AG08395 (cell line): ENCODE measurements around the gene NFE2L3.
"Not testable (repeated sequence)": the region's sequence is repeated elsewhere in the genome, so short reads cannot be mapped to it uniquely, and the experiment has no call there.

ENCODE experiments used
- DNase-seq: peaks from one replicate; pipeline ENCODE4 v3.0.0; 2012; ENCODE audit warnings: mixed read lengths, low spot score

NFE2L3 gene

DNA sequence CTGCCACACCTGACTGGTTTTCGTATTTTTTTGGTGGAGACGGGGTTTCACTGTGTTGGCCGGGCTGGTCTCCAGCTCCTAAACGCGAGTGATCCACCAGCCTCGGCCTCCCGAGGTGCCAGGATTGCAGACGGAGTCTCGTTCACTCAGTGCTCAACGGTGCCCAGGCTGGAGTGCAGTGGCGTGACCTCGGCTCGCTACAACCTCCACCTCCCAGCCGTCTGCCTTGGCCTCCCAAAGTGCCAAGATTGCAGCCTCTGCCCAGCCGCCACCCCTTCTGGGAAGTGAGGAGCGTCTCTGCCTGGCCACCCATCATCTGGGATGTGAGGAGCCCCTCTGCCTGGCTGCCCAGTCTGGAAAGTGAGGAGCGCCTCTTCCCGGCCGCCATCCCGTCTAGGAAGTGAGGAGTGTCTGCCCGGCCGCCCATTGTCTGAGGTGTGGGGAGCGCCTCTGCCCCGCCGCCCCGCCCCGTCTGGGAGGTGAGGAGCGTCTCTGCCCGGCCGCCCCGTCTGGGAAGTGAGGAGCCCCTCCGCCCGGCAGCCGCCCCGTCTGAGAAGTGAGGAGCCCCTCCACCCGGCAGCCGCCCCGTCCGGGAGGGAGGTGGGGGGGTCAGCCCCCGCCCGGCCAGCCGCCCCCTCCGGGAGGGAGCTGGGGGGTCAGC lies 4.2 kb upstream of the NFE2L3 start:
- not testable (repeated sequence) for DNase-seq

DNA sequence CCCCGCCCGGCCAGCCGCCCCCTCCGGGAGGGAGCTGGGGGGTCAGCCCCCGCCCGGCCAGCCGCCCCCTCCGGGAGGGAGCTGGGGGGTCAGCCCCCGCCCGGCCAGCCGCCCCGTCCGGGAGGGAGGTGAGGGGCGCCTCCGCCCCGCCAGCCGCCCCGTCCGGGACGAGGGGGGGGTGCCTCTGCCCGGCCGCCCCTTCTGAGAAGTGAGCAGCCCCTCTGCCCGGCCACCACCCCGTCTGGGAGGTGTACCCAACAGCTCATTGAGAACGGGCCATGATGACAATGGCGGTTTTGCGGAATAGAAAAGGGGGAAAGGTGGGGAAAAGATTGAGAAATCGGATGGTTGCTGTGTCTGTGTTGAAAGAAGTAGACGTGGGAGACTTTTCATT lies 3.7 kb upstream of the NFE2L3 start:
- DNase-seq = not testable (repeated sequence)

DNA sequence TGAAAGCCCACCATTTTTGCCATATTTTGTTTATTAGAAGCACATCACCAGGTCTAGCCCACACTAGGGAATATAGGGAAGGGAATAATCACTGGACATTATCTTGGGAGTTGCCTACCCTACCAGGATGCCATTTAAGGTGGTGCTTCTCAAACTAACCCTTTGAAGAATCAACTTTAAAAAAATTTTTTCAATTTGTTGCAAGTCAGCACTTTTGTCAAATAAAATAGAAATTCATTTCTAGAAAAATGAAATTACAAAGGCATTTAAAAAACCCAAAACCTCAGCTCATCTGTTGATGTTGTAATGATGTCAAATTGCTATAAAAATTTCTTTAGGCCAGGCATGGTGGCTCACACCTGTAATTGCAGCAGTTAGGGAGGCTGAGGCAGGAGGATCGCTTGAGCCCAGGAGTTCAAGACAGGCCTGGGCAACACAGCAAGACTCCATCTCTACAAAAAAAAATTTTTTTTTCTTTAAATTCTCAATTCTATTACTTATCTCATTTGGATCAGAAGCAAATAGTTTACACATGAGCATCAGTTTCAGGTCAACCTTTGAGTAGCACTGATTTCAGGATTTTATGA lies 2.5 kb upstream of the NFE2L3 start:
- no peak for DNase-seq

DNA sequence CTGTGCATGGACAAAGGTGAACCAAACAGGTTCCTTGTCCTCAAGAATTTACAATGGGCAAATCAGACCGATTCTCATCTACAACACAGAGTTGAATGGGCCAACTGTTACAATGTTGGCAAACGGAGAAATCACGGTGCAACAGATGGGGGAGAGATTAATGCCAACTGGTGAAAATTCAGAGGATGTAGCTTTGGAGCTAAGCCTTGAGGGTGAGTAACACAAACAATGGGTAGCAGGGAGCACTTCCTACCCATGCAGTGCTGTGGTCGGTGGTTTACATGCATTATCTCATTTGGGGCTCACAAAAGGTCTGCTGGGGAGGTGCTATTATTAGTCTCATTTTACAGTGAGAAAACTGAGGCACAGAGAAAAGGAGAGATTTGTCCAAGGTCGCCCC lies 902 bp upstream of the NFE2L3 start:
- no peak for DNase-seq

DNA sequence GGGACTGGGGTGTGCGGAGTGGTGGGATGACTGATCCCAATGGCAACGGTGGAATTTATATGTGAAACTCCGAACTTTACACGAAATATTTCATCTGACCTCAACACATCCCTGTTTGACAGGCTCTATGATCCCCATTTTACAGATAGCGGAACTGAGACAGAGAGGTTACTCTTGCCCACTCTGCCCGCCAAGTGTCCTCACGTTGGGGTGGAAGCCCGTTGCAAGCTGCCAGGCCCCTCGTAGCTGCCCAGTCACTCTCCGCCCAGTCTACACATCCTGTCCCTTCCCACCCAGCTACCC lies 397 bp upstream of the NFE2L3 start:
- DNase-seq = no peak

DNA sequence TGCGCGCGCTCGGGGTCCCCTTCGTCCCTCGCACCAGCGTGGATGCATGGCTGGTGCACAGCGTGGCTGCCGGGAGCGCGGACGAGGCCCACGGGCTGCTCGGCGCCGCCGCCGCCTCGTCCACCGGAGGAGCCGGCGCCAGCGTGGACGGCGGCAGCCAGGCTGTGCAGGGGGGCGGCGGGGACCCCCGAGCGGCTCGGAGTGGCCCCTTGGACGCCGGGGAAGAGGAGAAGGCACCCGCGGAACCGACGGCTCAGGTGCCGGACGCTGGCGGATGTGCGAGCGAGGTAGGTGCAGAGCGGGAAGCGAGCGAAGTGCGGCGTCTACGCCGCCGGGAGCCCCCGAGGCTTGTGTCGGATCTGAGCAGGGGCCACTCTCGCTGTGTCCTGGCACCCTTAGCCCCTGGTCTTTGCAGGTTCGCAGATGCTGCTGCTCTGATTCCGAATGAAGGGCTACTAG lies 813 bp downstream of the NFE2L3 start:
- DNase-seq = not testable (repeated sequence)

DNA sequence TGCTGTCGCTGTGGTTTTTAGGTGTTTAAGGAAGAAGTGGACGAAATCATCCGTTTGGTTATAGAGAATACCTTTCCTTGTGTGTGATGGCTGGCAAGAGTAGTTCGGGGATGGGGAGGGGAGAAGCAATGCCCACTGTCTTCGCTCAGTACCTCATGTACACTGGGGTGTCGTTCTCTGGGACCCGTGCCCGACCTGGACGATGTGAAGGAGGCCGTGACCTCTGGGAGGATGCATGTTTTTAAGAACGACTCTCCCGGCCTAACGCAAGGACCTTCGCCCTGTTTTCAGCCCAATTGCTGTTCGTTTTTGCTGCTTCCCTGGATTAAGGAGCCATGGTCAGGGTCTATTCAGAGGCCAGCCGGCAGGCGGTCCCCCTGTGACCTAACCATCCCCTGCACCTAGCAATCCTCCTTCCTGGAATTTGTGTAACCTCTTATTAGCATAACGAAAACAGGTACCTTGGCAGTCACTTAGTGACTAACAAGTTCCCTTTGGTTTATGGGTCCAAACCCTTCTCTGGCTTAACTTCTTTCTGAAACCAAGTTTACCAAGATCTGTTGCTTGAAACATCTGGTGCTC lies 1.3 kb downstream of the NFE2L3 start:
- DNase-seq = no peak

DNA sequence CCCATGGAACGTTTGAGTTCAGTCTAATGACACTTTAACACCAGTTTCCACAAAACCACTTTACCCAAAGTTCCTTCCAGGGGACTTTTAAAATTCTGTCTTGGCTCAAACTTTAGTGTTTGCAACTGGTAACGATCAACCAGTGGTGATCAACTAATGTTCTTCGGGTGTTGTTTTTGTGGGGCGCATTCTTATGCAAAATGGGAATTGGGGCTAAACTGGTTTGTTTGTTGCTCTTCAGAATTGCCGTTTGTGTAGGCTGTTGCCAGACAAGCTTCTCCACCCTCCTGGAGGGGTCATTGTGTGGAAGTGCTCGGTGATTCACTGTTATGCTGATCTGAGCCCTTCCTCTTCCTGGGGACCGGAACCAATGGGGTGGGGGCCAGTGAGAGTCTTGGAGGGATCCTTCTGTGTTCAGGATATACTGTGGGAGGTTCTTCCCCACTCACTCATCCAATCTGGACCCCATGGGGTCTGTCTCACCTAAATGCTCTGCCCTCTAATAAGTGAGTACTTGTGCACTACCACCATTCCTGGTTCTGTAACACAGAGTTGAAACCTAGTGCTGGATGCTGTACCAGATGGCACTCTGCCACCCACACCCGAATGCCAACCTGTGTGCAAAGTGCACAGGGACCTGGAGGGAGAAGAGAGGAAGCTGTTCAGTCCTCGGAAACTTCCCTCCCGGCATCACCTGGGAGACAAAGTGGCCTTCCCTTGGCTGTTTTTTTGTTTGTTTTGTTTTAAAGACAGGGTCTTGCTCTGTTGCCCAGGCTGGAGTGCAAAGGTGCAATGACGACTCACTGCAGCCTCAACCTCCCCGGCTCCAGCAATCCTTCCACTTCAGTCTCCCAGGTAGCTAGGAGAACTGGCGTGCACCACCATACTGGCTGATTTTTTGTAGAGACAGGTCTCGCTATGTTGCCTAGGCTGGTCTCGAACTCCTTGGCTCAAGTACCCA lies 2.1 kb downstream of the NFE2L3 start:
- DNase-seq = no peak

DNA sequence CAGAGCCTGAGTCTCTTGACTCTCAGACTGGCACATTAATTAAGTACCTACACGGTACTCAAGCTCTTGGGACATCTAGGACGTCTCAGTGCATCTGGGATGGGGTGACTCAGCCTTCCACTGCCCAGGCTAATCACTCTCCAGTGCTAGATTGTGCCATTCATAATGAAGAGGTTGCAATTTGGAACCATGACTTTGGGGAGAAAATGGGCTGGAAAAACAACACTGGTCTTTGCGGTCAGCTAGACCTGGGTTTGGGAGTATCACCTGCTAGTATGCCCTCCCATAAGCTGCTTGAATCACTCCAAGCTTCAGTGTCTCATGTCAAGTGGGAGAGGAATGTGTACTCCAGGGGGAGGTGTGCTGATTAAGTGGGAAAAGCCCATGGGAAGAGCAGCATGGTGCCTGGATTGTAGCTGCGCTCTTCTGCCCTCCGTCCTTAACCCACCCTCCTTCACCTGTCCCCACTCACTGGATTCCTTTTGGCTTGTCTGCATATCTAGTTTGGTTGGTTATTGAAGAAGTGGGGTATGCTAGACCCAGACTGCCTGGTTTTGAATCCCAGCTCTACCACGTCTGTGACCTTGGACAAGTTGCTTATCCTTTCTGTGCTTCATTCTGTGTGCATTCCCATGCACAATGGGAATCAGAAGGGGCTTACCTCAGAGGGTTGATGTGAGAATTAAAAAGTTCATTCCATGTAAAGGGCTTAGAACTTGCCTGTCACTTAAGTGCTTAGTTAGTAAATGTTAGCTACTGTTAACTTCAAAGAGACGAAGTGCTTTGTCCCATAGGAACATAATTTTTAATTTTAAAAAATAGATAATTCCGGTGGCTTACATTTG lies 3.8 kb downstream of the NFE2L3 start:
- peak; percentile 21 for DNase-seq

DNA sequence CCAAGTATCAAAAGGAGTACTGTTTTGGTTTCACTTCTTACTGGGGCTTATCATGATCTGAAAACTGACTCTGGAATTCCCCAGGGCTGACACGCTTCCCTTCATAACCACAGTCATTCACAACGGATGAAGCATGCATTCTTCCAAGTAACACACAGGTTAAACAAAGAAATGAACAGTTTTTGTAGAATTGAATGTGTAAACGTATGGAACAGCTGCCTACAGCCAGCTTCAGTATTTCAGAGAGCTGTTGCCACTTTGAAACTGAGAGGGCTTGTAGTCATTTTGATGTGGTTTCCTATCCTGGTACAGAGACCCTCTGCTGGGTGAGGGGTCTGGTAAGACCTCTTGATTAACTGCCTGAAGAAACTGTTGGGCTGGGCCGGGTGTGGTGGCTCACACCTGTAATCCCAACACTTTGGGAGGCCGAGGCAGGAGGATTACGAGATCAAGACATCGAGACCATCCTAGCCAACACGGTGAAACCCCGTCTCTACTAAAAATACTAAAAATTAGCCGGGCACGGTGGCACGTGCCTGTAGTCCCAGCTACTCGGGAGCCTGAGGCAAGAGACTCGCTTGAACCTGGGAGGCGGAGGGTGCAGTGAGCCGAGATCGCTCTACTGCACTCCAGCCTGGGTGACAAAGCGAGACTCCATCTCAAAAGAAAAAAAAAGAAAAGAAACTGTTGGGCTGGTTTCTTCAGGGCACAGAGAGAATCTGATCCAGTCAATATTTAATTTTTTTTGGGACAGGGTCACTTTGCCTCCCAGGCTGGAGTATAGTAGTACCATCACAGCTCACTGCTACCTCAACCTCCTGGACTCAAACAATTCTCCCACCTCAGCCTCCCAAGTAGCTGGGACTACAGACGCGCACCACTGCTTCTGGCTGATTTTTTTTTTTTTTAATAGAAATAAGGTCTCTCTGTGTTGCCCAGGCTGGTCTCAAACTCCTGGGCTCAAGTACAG lies 4.7 kb downstream of the NFE2L3 start:
- DNase-seq = peak; percentile 79

DNA sequence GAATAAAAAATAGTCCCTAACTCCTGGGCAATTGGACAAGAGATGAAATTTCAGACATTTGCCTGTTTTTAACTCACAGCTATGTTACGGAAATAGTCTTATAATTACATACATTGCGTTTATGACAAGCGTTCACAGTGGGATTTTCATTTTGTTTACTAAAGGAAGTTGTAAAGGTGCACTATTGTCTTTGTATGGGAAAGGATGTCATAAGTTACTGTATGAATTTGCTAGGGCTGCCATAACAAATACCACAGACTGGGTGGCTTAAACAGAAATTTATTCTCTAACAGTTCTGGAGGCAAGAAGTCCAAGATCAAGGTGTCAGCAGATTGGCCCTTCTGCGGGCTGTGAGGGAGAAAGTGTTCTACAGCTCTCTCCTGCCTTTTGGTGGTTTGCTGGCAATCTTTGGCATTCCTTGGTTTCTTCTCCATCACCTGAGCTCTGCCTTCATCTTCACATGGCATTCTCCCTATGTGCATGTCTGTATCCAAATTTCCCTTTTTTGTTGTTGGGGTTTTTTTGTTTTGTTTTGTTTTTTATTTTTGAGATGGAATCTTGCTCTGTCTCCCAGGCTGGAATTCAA lies 5.6 kb downstream of the NFE2L3 start:
- DNase-seq = no peak

DNA sequence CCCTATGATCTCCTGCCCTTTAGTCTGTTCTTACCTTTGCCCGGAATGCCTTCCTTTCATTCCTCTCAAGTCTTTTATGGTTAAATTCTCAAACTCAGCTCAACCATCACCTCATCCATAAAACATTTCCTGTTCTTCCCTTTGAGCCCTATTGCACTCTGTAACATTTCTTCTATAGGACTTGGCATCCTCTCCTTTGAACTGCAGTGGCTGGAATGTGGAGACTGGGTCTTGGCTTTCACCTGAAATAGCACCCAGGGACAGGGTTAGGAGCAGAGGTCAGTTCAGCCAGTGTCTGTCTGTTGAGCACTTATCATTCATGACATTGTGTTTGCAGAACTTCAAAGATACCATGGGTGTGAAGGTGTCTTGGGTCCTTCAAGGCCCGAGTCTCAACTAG lies 7.2 kb downstream of the NFE2L3 start:
- no peak for DNase-seq

DNA sequence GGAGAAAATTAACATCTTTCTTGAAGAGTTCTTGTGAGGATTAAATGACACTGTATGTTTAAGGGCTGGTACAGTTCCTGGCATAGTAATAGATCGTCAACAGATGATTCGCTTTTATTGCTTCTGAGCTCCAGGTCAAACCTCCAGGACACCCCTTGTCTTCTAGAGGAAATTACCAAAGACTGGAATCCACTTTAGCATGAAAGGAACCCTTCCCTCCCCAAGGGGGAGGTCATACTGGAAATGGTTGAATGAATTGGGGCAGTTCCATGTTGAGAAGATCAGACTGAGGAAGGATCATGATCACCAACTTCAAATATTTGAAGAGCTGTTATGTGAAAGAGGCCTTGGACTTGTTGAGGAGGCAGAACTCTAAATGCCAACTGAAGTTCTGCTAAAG lies 8.9 kb downstream of the NFE2L3 start:
- no peak for DNase-seq

DNA sequence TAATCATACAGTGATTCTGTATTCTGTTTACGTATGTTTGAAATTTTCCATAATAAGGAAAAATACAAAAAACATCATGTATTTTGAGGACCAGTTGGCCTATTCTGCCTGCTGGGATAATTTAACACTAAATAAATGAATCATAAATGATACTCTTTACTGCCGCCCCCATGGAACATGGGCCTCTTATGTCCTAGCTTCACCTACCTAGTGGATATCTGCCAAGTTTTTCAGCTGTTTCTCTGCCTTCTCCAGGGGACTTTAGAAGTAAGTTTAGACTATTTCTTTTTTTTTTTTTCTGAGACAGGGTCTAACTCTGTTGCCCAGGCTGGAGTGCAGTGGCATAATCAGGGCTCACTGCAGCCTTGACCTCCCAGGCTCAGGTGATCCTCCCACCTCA lies 10.4 kb downstream of the NFE2L3 start:
- no peak for DNase-seq

DNA sequence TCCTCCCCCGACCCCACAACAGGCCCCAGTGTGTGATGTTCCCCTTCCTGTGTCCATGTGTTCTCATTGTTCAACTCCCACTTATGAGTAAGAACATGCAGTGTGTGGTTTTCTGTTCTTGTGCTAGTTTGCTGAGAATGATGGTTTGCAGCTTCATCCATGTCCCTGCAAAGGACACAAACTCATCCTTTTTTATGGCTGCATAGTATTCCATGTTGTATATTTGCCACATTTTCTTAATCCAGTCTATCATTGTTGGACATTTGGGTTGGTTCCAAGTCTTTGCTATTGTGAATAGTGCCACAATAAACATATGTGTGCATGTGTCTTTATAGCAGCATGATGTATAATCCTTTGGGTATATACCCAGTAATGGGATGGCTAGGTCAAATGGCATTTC lies 11.8 kb downstream of the NFE2L3 start:
- DNase-seq = not testable (repeated sequence)

DNA sequence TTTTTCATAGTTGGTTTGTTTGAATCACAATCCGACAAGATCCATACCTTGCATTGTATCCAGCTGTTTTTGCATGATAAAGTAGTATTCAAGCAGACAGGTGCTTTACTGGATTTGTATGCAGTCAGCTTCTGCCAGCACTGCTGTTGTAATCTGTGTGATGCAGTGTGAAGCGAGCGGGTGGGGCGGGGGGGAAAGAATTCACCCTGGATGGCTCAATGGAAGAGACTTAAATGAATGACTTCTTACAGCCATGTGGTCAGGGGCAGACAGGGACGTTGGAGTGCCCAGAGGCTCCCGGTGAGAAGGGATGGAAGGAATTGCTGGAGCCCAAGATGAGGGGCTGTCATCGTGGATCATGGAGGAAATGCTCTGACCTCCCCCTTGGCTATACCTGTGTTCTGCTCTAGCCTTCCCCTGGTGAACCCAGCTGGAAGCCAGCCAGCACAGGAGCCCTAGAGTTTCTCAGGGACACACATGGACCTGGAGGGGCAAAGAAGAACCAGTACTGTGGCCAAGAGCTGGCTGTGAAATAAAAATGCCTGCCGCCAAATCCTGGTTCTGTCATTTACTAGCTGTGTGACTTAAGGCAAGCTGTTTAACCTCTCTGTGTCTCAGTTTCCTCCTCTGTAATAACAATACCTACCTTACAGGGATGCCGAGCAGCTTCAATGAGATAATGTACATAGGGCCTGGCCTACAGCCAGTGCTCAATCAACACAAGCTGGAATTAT lies 14.1 kb downstream of the NFE2L3 start:
- DNase-seq = no peak

DNA sequence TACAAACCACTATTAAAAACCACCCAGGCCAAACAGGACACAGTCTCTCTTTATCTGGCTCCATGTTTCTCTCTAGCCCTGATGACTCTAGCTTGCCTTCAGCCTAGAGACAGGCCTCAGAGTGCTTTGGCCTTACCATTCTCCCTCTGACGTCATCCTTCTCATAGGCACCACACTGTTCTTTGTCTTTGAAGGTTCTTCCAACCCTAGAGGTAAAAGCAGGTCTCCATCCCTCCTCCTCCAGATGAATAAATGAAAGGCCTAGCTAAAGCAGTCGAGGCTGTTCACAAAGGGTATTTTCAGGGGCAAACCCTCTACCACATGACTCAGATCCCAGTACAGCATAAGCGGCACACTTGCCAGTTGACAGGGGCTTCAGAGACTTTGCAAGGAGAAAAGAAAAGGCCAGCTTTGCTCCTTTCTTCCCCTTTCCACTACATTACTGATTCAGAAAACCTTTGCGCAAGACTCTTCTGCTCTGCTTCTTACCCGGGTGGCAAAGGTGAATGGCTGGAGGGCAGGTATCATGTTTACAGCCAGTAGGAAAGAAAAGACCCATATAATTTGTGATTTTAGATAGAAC lies 14.8 kb downstream of the NFE2L3 start:
- no peak for DNase-seq

DNA sequence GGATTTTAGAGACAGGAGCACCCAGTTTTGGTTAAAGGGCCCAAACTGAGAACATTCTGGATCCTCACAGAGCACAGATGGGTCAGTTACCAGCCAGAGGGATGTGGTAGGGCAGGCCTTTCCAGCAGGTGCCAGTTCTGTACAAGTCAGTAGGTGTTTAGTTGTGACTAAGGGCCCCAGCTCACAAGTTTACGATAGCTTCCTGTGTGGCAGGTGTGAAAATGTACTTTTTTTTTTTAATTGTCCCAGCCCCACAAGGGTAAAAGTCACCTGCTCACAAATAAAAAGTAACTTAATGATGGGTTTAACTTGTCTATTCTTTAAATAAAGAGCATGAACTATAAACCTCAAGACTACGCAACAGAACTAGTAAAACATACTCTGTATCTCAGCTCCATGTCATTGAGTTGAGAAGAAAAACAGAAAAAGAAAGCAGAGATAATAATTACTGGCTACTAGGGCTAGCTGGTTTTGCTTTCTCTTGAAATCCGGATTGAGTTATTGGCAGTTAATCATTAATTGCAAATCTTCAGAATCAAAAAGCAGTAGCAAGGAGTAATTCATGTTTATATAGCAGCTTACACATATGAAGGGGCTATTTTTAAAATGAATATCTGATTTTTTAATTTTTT lies 15.4 kb downstream of the NFE2L3 start:
- DNase-seq = no peak
